Endodermal cell (in vitro differentiated cells): ENCODE results near the gene FAM221B. TPM values are rescaled to one million over a fixed set of nuclear protein-coding genes. Genes with fewer than 3 reads are reported as not detected.

Experiments
- DNase-seq: peaks from one replicate; pipeline ENCODE4 v3.0.0-alpha.2; 2017
- H3K27ac ChIP-seq: 2 replicates; pipeline ENCODE4 v1.5.1; 2013; ENCODE audit warnings: mild to moderate bottlenecking, low read depth, low read length, moderate library complexity
- H3K27me3 ChIP-seq: 2 replicates; pipeline ENCODE4 v1.6.1; 2013; ENCODE audit warnings: mild to moderate bottlenecking, low read length, moderate library complexity; ENCODE audit not compliant: insufficient read depth, control insufficient read depth, poor library complexity, severe bottlenecking
- H3K36me3 ChIP-seq: 2 replicates; pipeline ENCODE4 v1.7.0; 2013; ENCODE audit warnings: mild to moderate bottlenecking, low read length, moderate library complexity; ENCODE audit not compliant: control insufficient read depth, insufficient read depth
- H3K4me1 ChIP-seq: one replicate; pipeline ENCODE4 v1.7.0; 2013; ENCODE audit warnings: low read length; ENCODE audit not compliant: control insufficient read depth, insufficient read depth
- H3K4me3 ChIP-seq: 2 replicates; pipeline ENCODE4 v1.5.1; 2013; ENCODE audit warnings: mild to moderate bottlenecking, low read length, moderate library complexity
- H3K9ac ChIP-seq: 2 replicates; pipeline ENCODE4 v1.6.1; 2013; ENCODE audit warnings: mild to moderate bottlenecking, low read length, moderate library complexity; ENCODE audit not compliant: poor library complexity, severe bottlenecking; ENCODE audit errors: extremely low read depth
- H3K9me3 ChIP-seq: 2 replicates; pipeline ENCODE4 v1.6.1; 2013; ENCODE audit warnings: mild to moderate bottlenecking, low read length, moderate library complexity; ENCODE audit not compliant: control insufficient read depth
- H3K27ac Mint-ChIP-seq: 2 replicates; pipeline ENCODE4 v1.8.0; 2020; ENCODE audit warnings: mixed read lengths
- H3K27me3 Mint-ChIP-seq: 2 replicates; pipeline ENCODE4 v1.8.0; 2021; ENCODE audit warnings: mild to moderate bottlenecking, mixed read lengths; ENCODE audit not compliant: insufficient read depth
- H3K36me3 Mint-ChIP-seq: 2 replicates; pipeline ENCODE4 v1.8.0; 2020; ENCODE audit warnings: low read depth, mixed read lengths
- H3K4me1 Mint-ChIP-seq: 2 replicates; pipeline ENCODE4 v1.8.0; 2020; ENCODE audit warnings: mixed read lengths
- H3K4me3 Mint-ChIP-seq: 2 replicates; pipeline ENCODE4 v1.8.0; 2020; ENCODE audit warnings: mild to moderate bottlenecking, moderate library complexity, mixed read lengths
- H3K9me3 Mint-ChIP-seq: 2 replicates; pipeline ENCODE4 v1.8.0; 2020; ENCODE audit warnings: mild to moderate bottlenecking, mixed read lengths
- CTCF ChIP-seq: fragments of 200-600 bp; sonication (generic); conservative IDR thresholded peaks from 2 replicates; pipeline ENCODE4 v1.5.0; 2021; ENCODE audit warnings: antibody characterized with exemption, mild to moderate bottlenecking
- WGBS, 2 experiments: methylation state at CpG; one replicate each; pipeline versions ENCODE4 v1.1.5 to v1.1.7; 2013; ENCODE audit warnings: missing lambda C conversion rate in 2 of 2, mixed read lengths in 1 of 2; ENCODE audit not compliant: insufficient coverage in 1 of 2, insufficient read length in 1 of 2; 5-methylcytosine and 5-hydroxymethylcytosine counted together
- total RNA-seq, 2 donors: library from RNA; stranded (reverse); fragmentation: NEBNext Ultra II Directional in 1 of 2; extraction: Animal tissue kit (Norgen Biotek cat#: 25700) in 1 of 2; gene quantifications; 2 replicates in 1 of 2; 3 replicates in 1 of 2; pipeline ENCODE4 v1.2.1, GENCODE V29; 2021

The FAM221B gene
- total RNA-seq, 2 donors from 2014 or later, result 0.22 TPM; not detected in 1

GRCh38 chr9:35836595-35836994, 8.1 kb upstream of the FAM221B start:
- Histone ChIP-seq H3K9me3 (no peaks in the 10 kb centered on the region), H3K9ac (no peak overlapping the region), H3K27ac (no peak overlapping the region), H3K4me3 (no peak overlapping the region), H3K4me1 (no peaks in the 10 kb centered on the region), H3K36me3 (no peaks in the 10 kb centered on the region), H3K27me3 (no peaks in the 10 kb centered on the region)
- WGBS, 2 experiments, result 97 to 100% methylated on average over 1 to 5 of the region's 5 CpGs
- Mint-ChIP-seq H3K27ac (no peak overlapping the region), H3K4me1 (peaks cover 13% of the 10 kb centered on the region), H3K27me3 (peaks cover 19% of the 10 kb centered on the region), H3K36me3 (no peaks in the 10 kb centered on the region), H3K4me3 (no peak overlapping the region), H3K9me3 (no peaks in the 10 kb centered on the region)
- no peak for DNase-seq
- TF ChIP-seq CTCF, result no peak

- Histone ChIP-seq H3K27me3 (no peaks in the 10 kb centered on the region), H3K4me3 (no peak overlapping the region), H3K9me3 (no peaks in the 10 kb centered on the region), H3K9ac (no peak overlapping the region), H3K27ac (no peak overlapping the region), H3K4me1 (no peaks in the 10 kb centered on the region), H3K36me3 (no peaks in the 10 kb centered on the region)
- peaks cover 9% of the 10 kb centered on the region for H3K4me1 Mint-ChIP-seq
- H3K9me3 Mint-ChIP-seq, result no peaks in the 10 kb centered on the region
- peaks cover 23% of the 10 kb centered on the region for H3K27me3 Mint-ChIP-seq
- no peak overlapping the region for H3K27ac Mint-ChIP-seq
- H3K36me3 Mint-ChIP-seq, result no peaks in the 10 kb centered on the region
- WGBS, 2 experiments, result 85 to 95% methylated on average over 2 of the region's 2 CpGs
- no peak for DNase-seq
- no peak for TF ChIP-seq CTCF
- no peak overlapping the region for H3K4me3 Mint-ChIP-seq
Measured at GRCh38 chr9:35835766-35836165, 7.2 kb upstream of the FAM221B start.

DNA sequence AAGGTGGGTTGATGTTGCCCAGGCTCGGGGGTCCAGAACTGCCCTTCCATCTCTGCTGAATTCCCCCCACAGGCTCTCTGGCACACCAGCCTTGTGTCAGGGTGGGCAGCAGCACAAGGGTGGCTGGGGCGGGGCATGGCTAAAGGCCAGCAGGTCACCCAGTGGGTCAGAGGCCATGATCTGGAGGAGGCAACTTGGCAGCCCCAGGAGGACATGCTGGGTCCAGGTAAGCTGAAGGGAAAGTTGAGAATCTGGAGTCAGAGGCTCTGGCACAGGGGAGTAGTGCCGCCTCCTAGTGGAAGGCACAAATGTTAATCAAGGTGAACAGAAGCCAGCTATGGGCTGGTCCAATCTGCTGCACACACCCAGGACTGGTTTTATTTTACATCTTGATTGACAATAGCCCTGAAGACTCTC, 6.7 kb upstream of the FAM221B start:
- Histone ChIP-seq H3K36me3 (no peaks in the 10 kb centered on the region), H3K9me3 (no peaks in the 10 kb centered on the region), H3K9ac (no peak overlapping the region), H3K4me3 (no peak overlapping the region), H3K4me1 (no peaks in the 10 kb centered on the region), H3K27ac (no peak overlapping the region), H3K27me3 (no peaks in the 10 kb centered on the region)
- H3K36me3 Mint-ChIP-seq, result no peaks in the 10 kb centered on the region
- peak; percentile 76 for DNase-seq
- TF ChIP-seq CTCF, result peak; percentile 79
- peaks cover 23% of the 10 kb centered on the region for H3K27me3 Mint-ChIP-seq
- WGBS, 2 experiments, result 84 to 85% methylated on average over 2 to 3 of the region's 3 CpGs
- H3K4me1 Mint-ChIP-seq, result peaks cover 3% of the 10 kb centered on the region
- no peak overlapping the region for H3K4me3 Mint-ChIP-seq
- no peaks in the 10 kb centered on the region for H3K9me3 Mint-ChIP-seq
- no peak overlapping the region for H3K27ac Mint-ChIP-seq
